Prostate gland (tissue), 2 donors: ENCODE data around the gene IGF2BP2. TPM values are rescaled to one million over a fixed set of nuclear protein-coding genes. Genes with fewer than 3 reads are reported as not detected.
"Not testable (repeated sequence)": the region's sequence is repeated elsewhere in the genome, so short reads cannot be mapped to it uniquely, and the experiment has no call there.

Experiments
- DNase-seq: peaks from one replicate; pipeline ENCODE4 v3.0.0-alpha.2; 2019; ENCODE audit warnings: low spot score
- H3K27ac ChIP-seq, 2 donors: fragments of 200-600 bp; sonication (generic); 2 replicates each; pipeline ENCODE4 v1.5.1; 2017 to 2019
- H3K27me3 ChIP-seq: fragments of 200-600 bp; sonication (generic); replicated peaks from 2 replicates; pipeline ENCODE4 v1.5.1; 2019; ENCODE audit not compliant: insufficient read depth
- H3K36me3 ChIP-seq, 2 donors: fragments of 200-600 bp; sonication (generic); 1 replicate in 1 of 2; 2 replicates in 1 of 2; pipeline versions ENCODE4 v1.5.1 to v1.8.1; 2017 to 2019
- H3K4me1 ChIP-seq: fragments of 200-600 bp; sonication (generic); replicated peaks from 2 replicates; pipeline ENCODE4 v1.5.1; 2019
- H3K4me3 ChIP-seq, 2 donors: fragments of 200-600 bp; sonication (generic); 2 replicates each; pipeline ENCODE4 v1.5.1; 2017 to 2019
- H3K9me3 ChIP-seq: fragments of 200-600 bp; sonication (generic); 2 replicates; pipeline ENCODE4 v1.5.1; 2017
- CTCF ChIP-seq, 4 experiments: fragments of 200-600 bp in 2 of 4; fragments of 450-650 bp in 2 of 4; sonication (generic) in 2 of 4; IDR thresholded peaks; 1 replicate in 3 of 4; 2 replicates in 1 of 4; pipeline ENCODE4 v1.5.1; 2016 to 2019; ENCODE audit warnings: antibody characterized with exemption in 4 of 4, mild to moderate bottlenecking in 2 of 4, moderate library complexity in 2 of 4
- POLR2A ChIP-seq: fragments of 450-650 bp; IDR thresholded peaks from one replicate; pipeline ENCODE4 v1.6.1; 2016; ENCODE audit warnings: antibody characterized with exemption, mild to moderate bottlenecking
- POLR2AphosphoS5 ChIP-seq: sonication (generic); formaldehyde crosslinking; IDR thresholded peaks from one replicate; pipeline ENCODE4 v1.6.1; 2017; ENCODE audit warnings: antibody characterized with exemption
- WGBS: methylation state at CpG from one replicate; pipeline ENCODE4 v1.1.5; 2018; 5-methylcytosine and 5-hydroxymethylcytosine counted together
- intact Hi-C: fragments of 100-400 bp; cut with DNase I; formaldehyde crosslinking; loops from one replicate; pipeline ENCODE4 v1.14.2; 2022
- total RNA-seq, 2 donors: library from RNA; depleted of rRNA; stranded (reverse); fragments of >200 nt; gene quantifications; one replicate each; pipeline ENCODE4 v1.1.0, GENCODE V29; 2016

Gene IGF2BP2
- total RNA-seq, 2 donors from 2014 or later: 1.2 to 8.8 TPM

- no peak overlapping the region for H3K4me3 ChIP-seq
- intact Hi-C loops: no loop called here
- WGBS: 98% methylated on average over 3 of the region's 3 CpGs
- no peaks in the 10 kb centered on the region for H3K36me3 ChIP-seq
- no peaks in the 10 kb centered on the region for H3K27me3 ChIP-seq
- H3K9me3 ChIP-seq: no peaks in the 10 kb centered on the region
- DNase-seq: no peak
- no peaks in the 10 kb centered on the region for H3K4me1 ChIP-seq
- no peak for TF ChIP-seq POLR2A
- no peak overlapping the region for H3K27ac ChIP-seq
Measured at GRCh38 chr3:185857208-185857607, 32.4 kb upstream of the IGF2BP2 start.

- H3K9me3 ChIP-seq: no peaks in the 10 kb centered on the region
- no peaks in the 10 kb centered on the region for H3K4me1 ChIP-seq
- no peaks in the 10 kb centered on the region for H3K27me3 ChIP-seq
- H3K4me3 ChIP-seq: no peak overlapping the region
- intact Hi-C loops: no loop called here
- DNase-seq: no peak
- no peak overlapping the region for H3K27ac ChIP-seq
- TF ChIP-seq POLR2A (no peak), CTCF (IDR thresholded peaks at IDR 0.05) (no peak), POLR2AphosphoS5 (no peak)
- H3K36me3 ChIP-seq: no peaks in the 10 kb centered on the region
Measured at GRCh38 chr3:185856652-185857051, 31.8 kb upstream of the IGF2BP2 start.

GRCh38 chr3:185853771-185854170 is 28.9 kb upstream of the IGF2BP2 start:
- peak; percentile 15 for TF ChIP-seq POLR2AphosphoS5
- intact Hi-C loops, H3K4me1 ChIP-seq, H3K27me3 ChIP-seq, H3K4me3 ChIP-seq, DNase-seq, H3K9me3 ChIP-seq, H3K27ac ChIP-seq, H3K36me3 ChIP-seq: not testable (repeated sequence)
- 75% methylated on average over 3 of the region's 3 CpGs for WGBS

GRCh38 chr3:185852635-185853034 is 27.8 kb upstream of the IGF2BP2 start:
- Histone ChIP-seq H3K4me1 (no peaks in the 10 kb centered on the region), H3K27me3 (no peaks in the 10 kb centered on the region), H3K9me3 (no peaks in the 10 kb centered on the region), H3K4me3 (no peak overlapping the region), H3K27ac (no peak overlapping the region), H3K36me3 (no peaks in the 10 kb centered on the region)
- intact Hi-C loops: no loop called here
- WGBS: 91% methylated on average over 4 of the region's 4 CpGs
- TF ChIP-seq POLR2A (no peak), POLR2AphosphoS5 (no peak), CTCF (IDR thresholded peaks at IDR 0.05) (no peak)
- DNase-seq: no peak

- intact Hi-C loops: no loop called here
- no peak for TF ChIP-seq POLR2AphosphoS5
- no peak for TF ChIP-seq CTCF (IDR thresholded peaks at IDR 0.05)
- TF ChIP-seq POLR2A: no peak
- H3K36me3 ChIP-seq: no peaks in the 10 kb centered on the region
- no peaks in the 10 kb centered on the region for H3K27me3 ChIP-seq
- H3K4me3 ChIP-seq: no peak overlapping the region
- 95% methylated on average over 1 of the region's 1 CpG for WGBS
- H3K9me3 ChIP-seq: no peaks in the 10 kb centered on the region
- DNase-seq: no peak
- H3K4me1 ChIP-seq: no peaks in the 10 kb centered on the region
- H3K27ac ChIP-seq: no peak overlapping the region
Measured at GRCh38 chr3:185851959-185852358, 27.1 kb upstream of the IGF2BP2 start.

GRCh38 chr3:185851046-185851445 is 26.2 kb upstream of the IGF2BP2 start:
- DNase-seq: no peak
- Histone ChIP-seq H3K36me3 (no peaks in the 10 kb centered on the region), H3K9me3 (no peaks in the 10 kb centered on the region), H3K4me1 (no peaks in the 10 kb centered on the region), H3K27me3 (no peaks in the 10 kb centered on the region), H3K4me3 (no peak overlapping the region), H3K27ac (no peak overlapping the region)
- no peak for TF ChIP-seq POLR2AphosphoS5
- no peak for TF ChIP-seq POLR2A
- no peak for TF ChIP-seq CTCF (IDR thresholded peaks at IDR 0.05)
- 94% methylated on average over 3 of the region's 3 CpGs for WGBS
- intact Hi-C loops: no loop called here
